GM06990 (cell line): ENCODE data around the gene TNS3.

Source experiments
- DNase-seq: peaks from one replicate; pipeline ENCODE4 v3.0.0-alpha.2; 2011; ENCODE audit not compliant: insufficient read length; ENCODE audit errors: extremely low read depth
- H3K27me3 ChIP-seq: replicated peaks from 2 replicates; pipeline ENCODE4 v1.6.0; 2011; ENCODE audit warnings: low read length; ENCODE audit not compliant: control insufficient read depth, insufficient read depth
- H3K36me3 ChIP-seq: 2 replicates; pipeline ENCODE4 v1.5.1; 2011; ENCODE audit warnings: low read length; ENCODE audit not compliant: control insufficient read depth, insufficient read depth
- H3K4me3 ChIP-seq: replicated peaks from 2 replicates; pipeline ENCODE4 v1.5.1; 2011; ENCODE audit warnings: low read depth, mild to moderate bottlenecking, control low read depth, low read length
- CTCF ChIP-seq: IDR thresholded peaks from 2 replicates; pipeline ENCODE4 v1.5.1; 2011; ENCODE audit warnings: low read length, control low read depth, mild to moderate bottlenecking, inconsistent platforms; ENCODE audit not compliant: insufficient read depth, poor library complexity, severe bottlenecking

Gene TNS3

GRCh38 chr7:47507522-47507921 is 74.4 kb downstream of the TNS3 start:
- no peak for TF ChIP-seq CTCF
- no peak for DNase-seq
- Histone ChIP-seq H3K4me3 (no peak overlapping the region), H3K36me3 (no peaks in the 10 kb centered on the region), H3K27me3 (no peaks in the 10 kb centered on the region; the same call in 1 of the 2 replicates)

GRCh38 chr7:47506382-47507339 is 75.2 kb downstream of the TNS3 start:
- TF ChIP-seq CTCF = no peak
- no peaks in the 10 kb centered on the region for H3K36me3 ChIP-seq
- DNase-seq = no peak
- no peaks in the 10 kb centered on the region; the same call in 1 of the 2 replicates for H3K27me3 ChIP-seq
- H3K4me3 ChIP-seq = no peak overlapping the region

- no peak overlapping the region for H3K4me3 ChIP-seq
- no peak for DNase-seq
- H3K36me3 ChIP-seq = no peaks in the 10 kb centered on the region
- no peaks in the 10 kb centered on the region; the same call in 1 of the 2 replicates for H3K27me3 ChIP-seq
- TF ChIP-seq CTCF = no peak
These were observed 76.5 kb downstream of the TNS3 start for GRCh38 chr7:47505312-47506007.

GRCh38 chr7:47504551-47505311 is 77.2 kb downstream of the TNS3 start:
- Histone ChIP-seq H3K36me3 (no peaks in the 10 kb centered on the region), H3K4me3 (no peak overlapping the region), H3K27me3 (no peaks in the 10 kb centered on the region; the same call in 1 of the 2 replicates)
- no peak for DNase-seq
- TF ChIP-seq CTCF = no peak

- DNase-seq = no peak
- no peak for TF ChIP-seq CTCF
- no peak overlapping the region for H3K4me3 ChIP-seq
- no peaks in the 10 kb centered on the region for H3K36me3 ChIP-seq
- H3K27me3 ChIP-seq = no peaks in the 10 kb centered on the region; the same call in 1 of the 2 replicates
These were observed 78.6 kb downstream of the TNS3 start for GRCh38 chr7:47503281-47503680.
